Measurements from ENCODE around the gene SNX10.

GRCh38 chr7:26365901-26366275 is 74.2 kb downstream of the SNX10 start:
- TF ChIP-seq CTCF (IDR thresholded peaks at IDR 0.05) = no peak
- no peak for TF ChIP-seq POLR2A (IDR thresholded peaks at IDR 0.05)

All from body of pancreas (tissue), 4 donors.